ENCODE results near the gene BAZ1B. TPM values are rescaled to one million over a fixed set of nuclear protein-coding genes. Genes with fewer than 3 reads are reported as not detected.

The BAZ1B gene
- total RNA-seq, 1 donor from 2014 or later: 108 TPM

DNA sequence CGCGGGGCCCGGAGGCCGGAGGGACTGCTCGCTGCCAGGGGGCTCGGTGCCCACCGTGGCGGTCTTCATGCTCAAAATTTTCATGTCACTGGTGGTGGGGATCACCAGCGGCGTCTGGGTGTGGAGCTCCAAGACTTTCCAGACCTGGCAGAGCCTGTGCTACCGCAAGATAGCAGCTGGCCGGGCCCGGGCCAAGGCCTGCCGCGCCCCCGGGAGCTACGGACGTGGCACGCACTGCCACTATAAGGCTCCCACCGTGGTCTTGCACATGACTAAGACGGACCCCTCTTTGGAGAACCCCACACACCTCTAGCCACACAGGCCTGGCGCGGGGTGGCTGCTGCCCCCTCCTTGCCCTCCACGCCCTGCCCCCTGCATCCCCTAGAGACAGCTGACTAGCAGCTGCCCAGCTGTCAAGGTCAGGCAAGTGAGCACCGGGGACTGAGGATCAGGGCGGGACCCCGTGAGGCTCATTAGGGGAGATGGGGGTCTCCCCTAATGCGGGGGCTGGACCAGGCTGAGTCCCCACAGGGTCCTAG is 86.6 kb downstream of the BAZ1B start:
- Mint-ChIP-seq H3K36me3 (ENCODE audit: unreplicated experiment) (no peaks in the 10 kb centered on the region), H3K4me1 (ENCODE audit: low read depth, unreplicated experiment) (peaks cover 5% of the 10 kb centered on the region), H3K9me3 (ENCODE audit: unreplicated experiment) (peaks cover 8% of the 10 kb centered on the region), H3K27me3 (ENCODE audit: unreplicated experiment) (peaks cover 7% of the 10 kb centered on the region), H3K4me3 (ENCODE audit: unreplicated experiment) (no peak overlapping the region), H3K27ac (ENCODE audit: unreplicated experiment) (no peak overlapping the region)
- TF ChIP-seq CTCF (IDR thresholded peaks at IDR 0.05; ENCODE audit: partially characterized antibody, unreplicated experiment): no peak
- DNase-seq: no peak

DNA sequence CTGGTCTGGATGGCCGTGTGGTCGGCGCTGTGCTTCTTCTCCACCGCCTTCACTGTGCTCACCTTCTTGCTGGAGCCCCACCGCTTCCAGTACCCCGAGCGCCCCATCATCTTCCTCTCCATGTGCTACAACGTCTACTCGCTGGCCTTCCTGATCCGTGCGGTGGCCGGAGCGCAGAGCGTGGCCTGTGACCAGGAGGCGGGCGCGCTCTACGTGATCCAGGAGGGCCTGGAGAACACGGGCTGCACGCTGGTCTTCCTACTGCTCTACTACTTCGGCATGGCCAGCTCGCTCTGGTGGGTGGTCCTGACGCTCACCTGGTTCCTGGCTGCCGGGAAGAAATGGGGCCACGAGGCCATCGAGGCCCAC is 87.4 kb downstream of the BAZ1B start:
- DNase-seq: no peak
- H3K27ac Mint-ChIP-seq (ENCODE audit: unreplicated experiment): no peak overlapping the region
- TF ChIP-seq CTCF (IDR thresholded peaks at IDR 0.05; ENCODE audit: partially characterized antibody, unreplicated experiment): no peak
- peaks cover 8% of the 10 kb centered on the region for H3K9me3 Mint-ChIP-seq (ENCODE audit: unreplicated experiment)
- no peaks in the 10 kb centered on the region for H3K36me3 Mint-ChIP-seq (ENCODE audit: unreplicated experiment)
- peak overlapping the region; percentile 71 for H3K4me3 Mint-ChIP-seq (ENCODE audit: unreplicated experiment)
- peaks cover 5% of the 10 kb centered on the region for H3K4me1 Mint-ChIP-seq (ENCODE audit: low read depth, unreplicated experiment)
- H3K27me3 Mint-ChIP-seq (ENCODE audit: unreplicated experiment): peaks cover 7% of the 10 kb centered on the region

DNA sequence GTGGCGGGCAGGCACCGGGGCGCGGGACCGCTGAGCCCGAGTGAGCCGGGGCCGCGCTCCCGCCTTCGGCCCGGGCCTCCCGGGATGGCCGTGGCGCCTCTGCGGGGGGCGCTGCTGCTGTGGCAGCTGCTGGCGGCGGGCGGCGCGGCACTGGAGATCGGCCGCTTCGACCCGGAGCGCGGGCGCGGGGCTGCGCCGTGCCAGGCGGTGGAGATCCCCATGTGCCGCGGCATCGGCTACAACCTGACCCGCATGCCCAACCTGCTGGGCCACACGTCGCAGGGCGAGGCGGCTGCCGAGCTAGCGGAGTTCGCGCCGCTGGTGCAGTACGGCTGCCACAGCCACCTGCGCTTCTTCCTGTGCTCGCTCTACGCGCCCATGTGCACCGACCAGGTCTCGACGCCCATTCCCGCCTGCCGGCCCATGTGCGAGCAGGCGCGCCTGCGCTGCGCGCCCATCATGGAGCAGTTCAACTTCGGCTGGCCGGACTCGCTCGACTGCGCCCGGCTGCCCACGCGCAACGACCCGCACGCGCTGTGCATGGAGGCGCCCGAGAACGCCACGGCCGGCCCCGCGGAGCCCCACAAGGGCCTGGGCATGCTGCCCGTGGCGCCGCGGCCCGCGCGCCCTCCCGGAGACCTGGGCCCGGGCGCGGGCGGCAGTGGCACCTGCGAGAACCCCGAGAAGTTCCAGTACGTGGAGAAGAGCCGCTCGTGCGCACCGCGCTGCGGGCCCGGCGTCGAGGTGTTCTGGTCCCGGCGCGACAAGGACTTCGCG is 88.0 kb downstream of the BAZ1B start:
- Mint-ChIP-seq H3K27me3 (ENCODE audit: unreplicated experiment) (peaks cover 7% of the 10 kb centered on the region), H3K9me3 (ENCODE audit: unreplicated experiment) (peaks cover 8% of the 10 kb centered on the region), H3K27ac (ENCODE audit: unreplicated experiment) (no peak overlapping the region), H3K36me3 (ENCODE audit: unreplicated experiment) (no peaks in the 10 kb centered on the region), H3K4me3 (ENCODE audit: unreplicated experiment) (no peak overlapping the region), H3K4me1 (ENCODE audit: low read depth, unreplicated experiment) (peaks cover 5% of the 10 kb centered on the region)
- TF ChIP-seq CTCF (IDR thresholded peaks at IDR 0.05; ENCODE audit: partially characterized antibody, unreplicated experiment): no peak
- DNase-seq: no peak

DNA sequence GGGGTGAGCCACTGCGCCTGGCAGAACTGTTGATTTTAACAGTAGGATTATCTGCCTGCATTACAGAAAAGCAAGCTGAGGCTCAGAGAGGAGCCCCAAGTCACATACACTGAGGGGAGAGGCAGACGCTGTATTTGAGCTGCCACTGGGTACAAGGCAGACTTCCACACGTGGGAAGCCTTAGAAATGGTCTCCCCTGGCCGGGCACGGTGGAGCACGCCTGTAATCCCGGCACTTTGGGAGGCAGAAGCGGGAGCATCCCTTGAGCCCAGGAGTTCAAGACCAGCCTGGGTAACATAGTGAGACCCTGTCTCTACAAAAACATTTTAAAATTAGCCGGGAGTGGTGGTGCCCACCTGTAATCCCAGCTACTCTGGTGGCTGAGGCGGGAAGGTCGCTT is 89.4 kb downstream of the BAZ1B start:
- TF ChIP-seq CTCF (IDR thresholded peaks at IDR 0.05; ENCODE audit: partially characterized antibody, unreplicated experiment): no peak
- H3K27me3 Mint-ChIP-seq (ENCODE audit: unreplicated experiment): peaks cover 7% of the 10 kb centered on the region
- H3K9me3 Mint-ChIP-seq (ENCODE audit: unreplicated experiment): peaks cover 5% of the 10 kb centered on the region
- no peak for DNase-seq
- H3K27ac Mint-ChIP-seq (ENCODE audit: unreplicated experiment): no peak overlapping the region
- H3K4me1 Mint-ChIP-seq (ENCODE audit: low read depth, unreplicated experiment): peaks cover 4% of the 10 kb centered on the region
- no peaks in the 10 kb centered on the region for H3K36me3 Mint-ChIP-seq (ENCODE audit: unreplicated experiment)
- peak overlapping the region; percentile 70 for H3K4me3 Mint-ChIP-seq (ENCODE audit: unreplicated experiment)
